ENCODE measurements around the gene PPP2R3C. TPM values are rescaled to one million over a fixed set of nuclear protein-coding genes. Genes with fewer than 3 reads are reported as not detected.

Gene PPP2R3C
- total RNA-seq, 1 experiment from 2014 or later, result 19.6 TPM

GRCh38 chr14:35158951-35159653, 37.3 kb upstream of the PPP2R3C start:
- Histone ChIP-seq H3K9me3 (ENCODE audit: control insufficient read depth, insufficient read depth, low read depth, low read length) (no peaks in the 10 kb centered on the region), H3K36me3 (ENCODE audit: control insufficient read depth, insufficient read depth, low read length) (no peaks in the 10 kb centered on the region), H3K4me3 (ENCODE audit: low read depth in 2 of 2, low read length in 2 of 2) (no peak overlapping the region), H3K4me1 (ENCODE audit: control insufficient read depth, insufficient read depth, low read length) (peaks cover 57% of the 10 kb centered on the region), H3K27ac (ENCODE audit: low read length) (peak overlapping the region; percentile 92), H3K27me3 (ENCODE audit: control insufficient read depth, insufficient read depth, low read length) (no peaks in the 10 kb centered on the region)
- ATAC-seq (no peak), DNase-seq (ENCODE audit: low read depth, low spot score) (no peak)
- no TSS peak for BruUV-seq (replicated peaks)
- intact Hi-C loops (cut with micrococcal nuclease; ENCODE audit: unreplicated experiment) (no loop called here), in situ Hi-C loops (cut with HindIII; ENCODE audit: low pct_unique_long_range_greater_than_20kb, low sequenced_read_pairs) (no loop called here)
- no peak for TF ChIP-seq POLR2AphosphoS5 (IDR thresholded peaks at IDR 0.05; ENCODE audit: low read depth, low read length)
- no peak for TF ChIP-seq TCF7L2 (IDR thresholded peaks at IDR 0.05; ENCODE audit: low read depth, low read length)
- ChIA-PET CTCF (no interaction called here), POLR2A (no interaction called here)

- ATAC-seq (no peak), DNase-seq (ENCODE audit: low read depth, low spot score) (no peak)
- Histone ChIP-seq H3K4me3 (ENCODE audit: low read depth in 2 of 2, low read length in 2 of 2) (no peak overlapping the region), H3K27ac (ENCODE audit: low read length) (peak overlapping the region; percentile 92), H3K36me3 (ENCODE audit: control insufficient read depth, insufficient read depth, low read length) (no peaks in the 10 kb centered on the region), H3K4me1 (ENCODE audit: control insufficient read depth, insufficient read depth, low read length) (peaks cover 57% of the 10 kb centered on the region), H3K27me3 (ENCODE audit: control insufficient read depth, insufficient read depth, low read length) (no peaks in the 10 kb centered on the region), H3K9me3 (ENCODE audit: control insufficient read depth, insufficient read depth, low read depth, low read length) (no peaks in the 10 kb centered on the region)
- in situ Hi-C loops (cut with HindIII; ENCODE audit: low pct_unique_long_range_greater_than_20kb, low sequenced_read_pairs), result no loop called here
- TF ChIP-seq POLR2AphosphoS5 (IDR thresholded peaks at IDR 0.05; ENCODE audit: low read depth, low read length), result no peak
- TF ChIP-seq TCF7L2 (IDR thresholded peaks at IDR 0.05; ENCODE audit: low read depth, low read length), result no peak
- TF ChIP-seq REST (IDR thresholded peaks at IDR 0.05; ENCODE audit: insufficient read depth in 1 of 2, low read depth in 2 of 2, low read length in 1 of 2), result no peak
- TF ChIP-seq SIN3A (IDR thresholded peaks at IDR 0.05; ENCODE audit: borderline replicate concordance, insufficient read depth, low read depth, low read length), result no peak
- TF ChIP-seq CTCF (IDR thresholded peaks at IDR 0.05), result no peak
- POLR2A ChIA-PET, result no interaction called here
- no TSS peak for BruUV-seq (replicated peaks)
- CTCF ChIA-PET, result no interaction called here
- intact Hi-C loops (cut with micrococcal nuclease; ENCODE audit: unreplicated experiment), result no loop called here
Observed at GRCh38 chr14:35158491-35158890, 36.7 kb upstream of the PPP2R3C start.

- no peaks in the 10 kb centered on the region for H3K27me3 ChIP-seq (ENCODE audit: control insufficient read depth, insufficient read depth, low read length)
- ChIA-PET CTCF (no interaction called here), POLR2A (no interaction called here)
- intact Hi-C loops (cut with micrococcal nuclease; ENCODE audit: unreplicated experiment), result no loop called here
- peak overlapping the region; percentile 78 for H3K27ac ChIP-seq (ENCODE audit: low read length)
- BruUV-seq (replicated peaks), result no TSS peak
- ATAC-seq, result peak; percentile 57
- in situ Hi-C loops (cut with HindIII; ENCODE audit: low pct_unique_long_range_greater_than_20kb, low sequenced_read_pairs), result no loop called here
- H3K4me1 ChIP-seq (ENCODE audit: control insufficient read depth, insufficient read depth, low read length), result peaks cover 48% of the 10 kb centered on the region
- H3K9me3 ChIP-seq (ENCODE audit: control insufficient read depth, insufficient read depth, low read depth, low read length), result no peaks in the 10 kb centered on the region
- TF ChIP-seq TCF7L2 (IDR thresholded peaks at IDR 0.05; ENCODE audit: low read depth, low read length) (no peak), REST (IDR thresholded peaks at IDR 0.05; ENCODE audit: insufficient read depth in 1 of 2, low read depth in 2 of 2, low read length in 1 of 2) (no peak), POLR2AphosphoS5 (IDR thresholded peaks at IDR 0.05; ENCODE audit: low read depth, low read length) (no peak), SIN3A (IDR thresholded peaks at IDR 0.05; ENCODE audit: borderline replicate concordance, insufficient read depth, low read depth, low read length) (no peak), CTCF (IDR thresholded peaks at IDR 0.05) (no peak)
- H3K4me3 ChIP-seq (ENCODE audit: low read depth in 2 of 2, low read length in 2 of 2), result no peak overlapping the region
- H3K36me3 ChIP-seq (ENCODE audit: control insufficient read depth, insufficient read depth, low read length), result no peaks in the 10 kb centered on the region
- no peak for DNase-seq (ENCODE audit: low read depth, low spot score)
Observed at GRCh38 chr14:35155962-35156361, 34.2 kb upstream of the PPP2R3C start.

All from Panc1 (cell line).